Muscle of arm (tissue), 12 donors: ENCODE results near the gene MMP21. TPM values are rescaled to one million over a fixed set of nuclear protein-coding genes. Genes with fewer than 3 reads are reported as not detected.

Experiments
- DNase-seq: peaks from one replicate; pipeline ENCODE4 v3.0.0-alpha.2; 2013
- polyA plus RNA-seq, 12 donors: library from polyadenylated mRNA; unstranded; fragments of 120-200 nt; gene quantifications; one replicate each; pipeline ENCODE4 v1.2.1, GENCODE V29; 2013; ENCODE audit not compliant: insufficient read length in 12 of 12

The MMP21 gene
- polyA plus RNA-seq, 12 donors: 0.14 to 0.60 (median 0.51) TPM; not detected in 2

- no peak for DNase-seq
These were observed 17.0 kb upstream of the MMP21 start for GRCh38 chr10:125792342-125793300.

GRCh38 chr10:125788156-125789034 lies 12.8 kb upstream of the MMP21 start:
- DNase-seq: no peak

- no peak for DNase-seq
These were observed 10.2 kb upstream of the MMP21 start for GRCh38 chr10:125785791-125786190.

DNA sequence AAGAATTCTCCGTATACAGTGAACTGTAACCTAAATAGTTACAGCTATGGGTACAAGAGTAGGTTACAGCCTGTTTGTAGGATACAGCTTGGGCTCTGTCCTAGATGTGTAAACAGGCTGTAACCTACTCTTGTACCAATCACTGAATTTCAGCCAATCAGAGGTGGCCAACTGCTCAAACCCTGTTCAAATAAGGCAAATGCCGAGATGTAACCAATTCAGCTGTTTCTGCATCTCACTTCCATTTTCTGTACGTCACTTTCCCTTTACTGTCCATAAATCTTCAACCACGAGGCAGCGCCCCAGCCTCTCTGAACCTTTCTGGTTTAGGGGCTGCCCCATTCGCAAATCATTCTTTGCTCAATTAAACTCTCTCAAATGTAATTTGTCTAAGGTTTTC lies 8.3 kb upstream of the MMP21 start:
- DNase-seq: no peak

DNA sequence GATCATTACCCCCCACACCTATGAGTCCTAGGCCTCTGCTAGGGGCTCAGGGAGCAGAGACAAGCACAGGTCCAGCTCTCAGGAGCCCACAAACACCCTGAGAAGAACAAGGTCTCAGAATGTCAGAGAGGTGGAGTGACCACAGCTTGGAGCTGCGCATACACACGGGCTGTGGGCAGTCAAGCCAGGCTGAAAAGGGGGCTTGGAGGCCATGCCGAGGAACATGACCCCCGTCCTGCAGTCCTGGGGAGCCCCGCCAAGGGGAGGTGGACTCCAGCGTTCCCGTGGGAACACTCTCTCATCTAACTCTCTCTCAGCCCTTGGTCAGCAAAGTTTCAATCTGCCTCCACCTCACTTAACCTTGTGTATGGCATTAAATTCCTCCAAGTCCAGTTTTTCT lies 7.8 kb upstream of the MMP21 start:
- no peak for DNase-seq

DNA sequence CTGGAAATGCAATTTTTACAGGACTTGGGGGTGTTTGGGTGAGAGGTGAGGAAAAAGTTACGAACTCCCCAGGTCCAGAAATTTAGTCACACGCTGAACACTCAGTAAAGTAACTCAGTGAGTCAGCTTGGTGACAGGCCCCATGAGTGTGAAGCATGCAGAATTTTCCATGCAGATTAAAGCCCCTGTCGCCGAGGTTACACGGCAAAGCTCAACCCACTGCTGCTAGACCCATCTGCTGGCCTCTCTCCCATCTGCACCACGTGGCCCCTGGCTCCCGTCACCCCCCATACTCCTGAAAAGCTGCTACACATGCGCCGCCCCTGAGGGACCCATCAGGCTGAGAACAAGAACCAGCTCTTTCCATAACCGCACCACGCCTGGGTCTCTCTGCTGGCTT lies 7.0 kb upstream of the MMP21 start:
- peak; percentile 21 for DNase-seq

- no peak for DNase-seq
These were observed 6.4 kb upstream of the MMP21 start for GRCh38 chr10:125782054-125782453.

GRCh38 chr10:125781374-125781773 lies 5.8 kb upstream of the MMP21 start:
- DNase-seq: no peak

DNA sequence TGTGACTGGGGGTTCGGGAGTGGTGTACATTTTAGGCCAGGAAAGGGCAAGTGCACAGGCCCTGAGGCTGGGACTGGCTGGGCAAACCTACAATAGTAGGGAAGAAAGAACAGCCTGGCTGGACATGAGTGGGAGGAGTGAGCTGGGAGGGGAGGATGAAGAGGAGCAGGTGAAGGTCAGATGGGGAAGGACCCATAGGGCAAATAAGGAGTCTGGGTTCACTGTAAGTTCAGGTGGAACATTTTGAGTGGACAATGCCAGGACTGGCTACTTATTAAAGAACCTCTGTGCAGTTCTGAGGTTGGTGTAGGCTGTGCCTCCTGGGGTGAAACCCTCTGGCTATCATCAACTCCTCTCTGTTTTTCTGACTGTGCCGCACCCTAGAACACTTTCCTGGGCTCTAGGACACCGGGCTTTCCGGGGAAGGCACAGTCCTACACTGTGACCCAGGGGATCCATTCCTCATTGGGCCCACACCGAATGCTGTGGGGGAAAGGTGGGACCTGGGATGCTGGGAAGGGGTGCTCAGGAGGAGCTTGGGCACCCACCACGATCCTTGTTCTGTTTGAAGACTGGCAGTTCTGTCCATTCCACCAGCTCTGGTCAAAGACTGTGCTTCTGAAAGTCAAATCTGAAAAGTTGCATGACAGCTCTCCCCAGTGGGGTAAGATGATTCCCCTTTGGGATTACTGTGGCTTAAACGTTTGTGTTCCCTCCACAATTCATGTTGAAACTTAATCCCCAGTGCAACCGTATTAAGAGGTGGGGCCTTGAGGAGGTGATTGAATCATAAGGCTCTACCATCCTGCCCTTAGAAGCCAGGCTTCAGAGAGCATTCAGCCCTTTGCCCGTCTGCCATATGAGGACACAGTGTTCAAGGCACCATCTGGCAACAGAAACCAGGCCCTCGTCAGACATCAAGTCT lies 4.0 kb upstream of the MMP21 start:
- DNase-seq: no peak

DNA sequence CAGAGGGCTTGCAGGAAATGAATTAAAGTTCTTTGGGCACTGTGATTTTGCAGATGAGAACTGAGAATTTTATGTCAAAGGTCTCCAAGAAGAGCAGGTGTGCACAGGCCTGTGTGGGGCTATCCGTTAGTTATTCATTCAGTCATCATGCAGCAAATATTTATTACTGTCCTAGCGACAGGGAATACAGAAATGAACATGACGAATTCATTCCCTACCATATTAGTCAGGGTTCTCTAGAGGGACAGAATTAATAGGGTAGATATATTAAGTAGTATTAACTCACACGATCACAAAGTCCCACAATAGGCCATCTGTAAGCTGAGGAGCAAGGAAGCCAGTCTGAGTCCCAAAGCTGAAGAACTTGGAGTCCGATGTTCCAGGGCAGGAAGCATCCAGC lies 2.9 kb upstream of the MMP21 start:
- no peak for DNase-seq

DNA sequence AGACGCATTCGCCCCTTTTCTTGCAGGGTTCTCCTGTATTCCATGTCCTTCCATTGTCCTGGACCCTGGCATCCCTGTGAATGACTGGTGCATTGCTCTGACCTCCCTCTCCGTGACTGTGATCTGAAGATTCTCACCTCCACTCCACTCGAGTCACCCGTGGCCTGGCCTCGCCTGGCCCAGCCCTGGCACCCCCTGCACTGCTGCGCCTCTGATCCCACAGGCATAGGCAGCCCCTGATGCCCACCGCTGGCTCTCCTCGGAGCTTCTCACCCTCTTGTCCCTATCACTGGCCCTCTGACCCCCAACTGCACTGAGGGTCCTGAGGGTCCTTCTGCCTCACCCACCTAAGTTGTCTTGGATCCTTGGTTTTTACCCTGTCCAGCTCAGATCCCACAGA lies 2.2 kb upstream of the MMP21 start:
- DNase-seq: no peak

- no peak for DNase-seq
These were observed 935 bp downstream of the MMP21 start for GRCh38 chr10:125774581-125775191.

DNA sequence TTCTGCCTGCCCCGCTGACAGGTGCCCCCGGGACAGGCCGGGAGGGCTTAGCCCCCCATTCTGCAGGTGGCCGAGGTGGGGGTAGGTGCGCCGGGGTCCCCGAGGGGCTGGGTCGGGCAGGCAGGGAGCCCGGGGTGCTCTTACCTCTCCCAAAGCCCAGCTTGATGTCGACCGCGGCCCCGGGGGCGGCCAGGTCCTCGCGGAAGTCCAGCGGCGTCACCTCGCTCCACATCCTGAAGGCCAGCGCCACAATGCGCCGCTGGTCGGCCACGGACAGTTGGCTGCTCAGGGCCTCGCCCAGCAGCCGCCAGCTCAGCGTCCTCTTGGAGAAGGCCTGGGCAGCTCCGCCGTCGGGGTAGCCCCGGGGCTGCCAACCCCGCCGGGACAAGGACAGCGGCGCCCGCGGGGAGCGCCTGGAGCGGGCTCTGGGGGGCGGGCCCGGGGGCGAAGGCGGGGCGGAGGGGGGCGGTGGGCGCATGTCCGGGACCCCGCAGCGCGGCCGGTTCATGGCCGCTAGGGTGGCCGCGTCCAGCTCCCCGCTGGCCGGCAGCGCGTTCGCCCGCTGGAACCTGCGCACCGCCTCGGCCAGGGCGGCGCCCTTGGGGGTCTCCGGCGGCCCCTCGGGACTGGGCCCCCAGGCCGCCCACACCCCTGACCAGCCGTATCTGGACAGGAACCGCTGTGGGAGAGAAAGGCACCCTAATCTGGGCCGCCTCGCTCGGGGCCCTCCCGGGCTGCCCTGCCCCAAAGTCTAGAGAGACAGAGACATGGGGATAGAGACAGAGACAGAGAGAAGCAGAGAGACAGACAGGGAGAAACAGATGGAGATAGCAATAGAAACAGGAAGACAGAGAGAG lies 1.7 kb downstream of the MMP21 start:
- DNase-seq: no peak

DNA sequence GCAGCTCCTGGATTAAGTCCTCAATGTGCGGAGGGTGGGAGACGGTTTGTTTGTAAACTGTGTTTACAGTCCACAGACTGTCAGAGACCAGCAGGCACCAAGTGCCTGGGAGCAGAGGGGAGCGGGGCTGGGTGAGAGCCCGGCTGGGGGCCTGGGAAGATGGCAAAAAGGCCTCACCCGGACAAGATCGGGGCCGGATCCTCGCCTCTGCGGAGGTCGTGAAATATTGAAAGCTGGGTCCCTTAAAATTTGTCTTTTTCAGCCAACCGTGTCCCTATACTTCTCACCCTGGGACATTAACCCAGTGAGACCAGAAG lies 2.8 kb downstream of the MMP21 start:
- no peak for DNase-seq

- DNase-seq: no peak
These were observed 3.3 kb downstream of the MMP21 start for GRCh38 chr10:125772112-125772863.

DNA sequence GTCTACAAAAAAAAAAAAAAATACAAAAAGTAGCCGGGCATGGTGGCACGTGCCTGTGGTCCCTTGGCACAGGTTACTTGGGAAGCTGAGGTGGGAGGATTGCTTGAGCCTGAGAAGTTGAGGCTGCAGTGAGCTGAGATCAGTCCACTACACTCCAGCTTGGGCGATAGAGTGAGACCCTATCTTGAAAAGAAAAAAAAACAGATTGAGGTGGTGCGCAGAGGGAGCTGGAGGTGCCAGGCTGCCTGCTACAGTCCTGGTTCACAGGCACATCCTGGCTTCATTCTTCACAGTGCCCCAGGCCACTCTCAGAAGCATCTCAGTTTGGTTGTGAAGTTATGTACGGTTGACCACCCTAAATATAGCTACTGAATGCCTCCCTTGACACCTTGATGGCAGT lies 4.8 kb downstream of the MMP21 start:
- no peak for DNase-seq

DNA sequence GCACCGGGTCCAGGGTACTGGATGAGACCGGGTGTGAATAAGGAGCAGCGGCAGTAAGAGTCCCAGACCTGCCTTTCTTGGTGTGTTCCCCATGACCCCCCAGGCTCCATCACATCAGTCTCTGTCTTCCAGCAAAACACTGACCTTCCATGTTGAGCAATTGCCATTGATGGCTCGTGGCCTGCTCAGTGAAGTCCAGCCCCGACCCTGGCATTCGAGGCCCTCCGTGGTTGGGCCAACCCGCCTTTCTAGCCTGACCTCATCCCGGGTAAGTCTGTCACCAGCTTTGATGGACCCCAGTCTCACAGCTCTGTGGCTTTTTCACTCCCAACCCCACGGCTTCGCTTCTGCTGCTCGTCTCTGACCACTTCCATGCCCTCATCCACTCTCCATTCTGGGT lies 6.4 kb downstream of the MMP21 start:
- DNase-seq: no peak

DNA sequence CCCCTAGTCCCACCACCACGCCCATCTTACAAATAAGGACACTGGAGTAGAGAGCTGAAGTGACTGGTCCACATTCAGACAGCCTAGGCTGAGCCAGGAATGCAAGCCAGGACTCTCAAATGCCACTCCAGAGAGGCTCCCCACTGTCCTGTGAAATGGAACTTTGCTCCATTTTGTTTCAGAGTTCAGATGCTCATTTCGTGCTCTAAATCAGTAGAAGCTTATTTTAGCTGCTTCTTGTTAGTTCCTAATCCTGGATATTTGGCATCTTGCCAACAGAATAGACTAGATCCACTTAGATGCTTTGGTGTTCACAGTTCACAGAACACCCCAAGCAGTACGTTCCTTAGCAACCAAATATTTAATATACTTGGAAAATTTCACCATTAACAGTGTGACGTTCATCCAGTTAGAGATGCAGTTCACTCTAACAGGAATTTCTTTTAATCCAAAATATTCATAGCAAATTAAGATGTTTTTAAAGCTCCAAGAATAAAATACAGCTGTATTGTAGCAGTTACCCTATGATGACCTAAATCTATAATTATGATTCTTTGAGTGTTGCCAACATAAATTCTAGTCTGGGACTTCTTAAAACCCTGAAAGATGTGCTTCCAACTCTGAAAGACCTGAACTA lies 7.3 kb downstream of the MMP21 start:
- peak; percentile 77 for DNase-seq

DNA sequence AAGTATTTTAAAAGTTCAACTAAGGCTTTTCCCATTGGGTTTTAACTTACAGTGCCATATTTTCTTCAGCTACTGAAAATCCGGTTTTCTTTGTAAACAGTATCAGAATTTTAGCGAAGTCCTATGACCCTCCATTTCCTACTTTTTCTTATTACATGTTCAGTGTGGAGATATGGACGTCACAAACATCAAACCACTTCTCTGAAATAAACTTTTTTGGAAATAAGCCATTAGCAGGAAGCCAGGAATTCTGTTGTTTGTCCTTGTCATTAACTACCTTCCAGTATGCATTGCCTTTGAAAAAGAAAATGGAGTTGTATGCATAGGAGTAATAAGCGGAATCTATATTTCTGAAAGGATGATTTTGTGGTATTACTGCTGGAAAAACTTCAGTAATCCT lies 9.1 kb downstream of the MMP21 start:
- DNase-seq: no peak
